Peyer's patch (tissue), 4 donors: ENCODE results near the gene TNRC6B. TPM values are rescaled to one million over a fixed set of nuclear protein-coding genes. Genes with fewer than 3 reads are reported as not detected.
A peak's percentile ranks its signal among the peaks of the same experiment; 100 is the strongest.

ENCODE experiments used
- DNase-seq, 3 donors: peaks; one replicate each; pipeline ENCODE4 v3.0.0-alpha.2; 2017 to 2019
- H3K27ac ChIP-seq, 4 donors: fragments of 200-600 bp; sonication (generic); one replicate each; pipeline ENCODE4 v1.5.1; 2016 to 2019
- H3K27me3 ChIP-seq, 2 donors: fragments of 200-600 bp; sonication (generic); one replicate each; pipeline ENCODE4 v1.5.1; 2019
- H3K36me3 ChIP-seq, 3 donors: fragments of 200-600 bp; sonication (generic); one replicate each; pipeline ENCODE4 v1.5.1; 2016 to 2019
- H3K4me1 ChIP-seq, 4 donors: fragments of 200-600 bp; sonication (generic); one replicate each; pipeline ENCODE4 v1.5.1; 2016 to 2019
- H3K4me3 ChIP-seq, 4 donors: fragments of 200-600 bp; sonication (generic); 1 replicate in 3 of 4; 2 replicates in 1 of 4; pipeline ENCODE4 v1.5.1; 2016 to 2019; ENCODE audit warnings: mild to moderate bottlenecking in 1 of 4
- H3K9me3 ChIP-seq, 4 donors: fragments of 200-600 bp; sonication (generic); one replicate each; pipeline ENCODE4 v1.5.1; 2016 to 2019; ENCODE audit warnings: mild to moderate bottlenecking in 1 of 4
- CTCF ChIP-seq, 6 experiments: fragments of 450-650 bp in 4 of 6; fragments of 200-600 bp in 2 of 6; sonication (generic) in 1 of 6; IDR thresholded peaks; one replicate each; pipeline ENCODE4 v1.5.1; 2017 to 2019; ENCODE audit warnings: antibody characterized with exemption in 6 of 6, mild to moderate bottlenecking in 3 of 6, moderate library complexity in 1 of 6
- POLR2A ChIP-seq, 2 donors: fragments of 450-650 bp; IDR thresholded peaks; one replicate each; pipeline ENCODE4 v1.5.1; 2017; ENCODE audit warnings: antibody characterized with exemption in 2 of 2, mild to moderate bottlenecking in 2 of 2, moderate library complexity in 2 of 2
- total RNA-seq, 4 donors: library from RNA; depleted of rRNA; stranded (reverse); fragments of >200 nt; gene quantifications; one replicate each; pipeline ENCODE4 v1.1.0, GENCODE V29; 2016

TNRC6B gene
- total RNA-seq, 4 donors from 2014 or later: 43.6 to 169 (median 54.0) TPM

GRCh38 chr22:40240160-40240559 lies 62.4 kb downstream of the TNRC6B start:
- DNase-seq: no peak
- Histone ChIP-seq H3K27ac (no peak overlapping the region), H3K4me3 (no peak overlapping the region), H3K4me1 (peaks cover 0 to 17% (median 8%) of the 10 kb centered on the region in 4 donors), H3K9me3 (no peaks in the 10 kb centered on the region), H3K27me3 (no peaks in the 10 kb centered on the region), H3K36me3 (no peaks in the 10 kb centered on the region)
- TF ChIP-seq POLR2A (IDR thresholded peaks at IDR 0.05) (no peak), CTCF (IDR thresholded peaks at IDR 0.05) (no peak)

GRCh38 chr22:40240686-40241085 lies 63.0 kb downstream of the TNRC6B start:
- no peak for DNase-seq
- Histone ChIP-seq H3K27ac (no peak overlapping the region), H3K27me3 (no peaks in the 10 kb centered on the region), H3K9me3 (no peaks in the 10 kb centered on the region), H3K4me1 (peaks cover 0 to 17% (median 8%) of the 10 kb centered on the region in 4 donors), H3K4me3 (no peak overlapping the region), H3K36me3 (peaks cover 0 to 2% (median 0%) of the 10 kb centered on the region in 3 donors)
- TF ChIP-seq CTCF (IDR thresholded peaks at IDR 0.05) (no peak), POLR2A (IDR thresholded peaks at IDR 0.05) (no peak)

- TF ChIP-seq POLR2A (IDR thresholded peaks at IDR 0.05) (no peak), CTCF (IDR thresholded peaks at IDR 0.05) (no peak)
- peaks cover 0 to 17% (median 8%) of the 10 kb centered on the region in 4 donors for H3K4me1 ChIP-seq
- H3K9me3 ChIP-seq: no peaks in the 10 kb centered on the region
- H3K36me3 ChIP-seq: peaks cover 0 to 8% (median 0%) of the 10 kb centered on the region in 3 donors
- H3K4me3 ChIP-seq: no peak overlapping the region
- H3K27ac ChIP-seq: no peak overlapping the region
- H3K27me3 ChIP-seq: no peaks in the 10 kb centered on the region
- no peak for DNase-seq
These were observed 63.6 kb downstream of the TNRC6B start for GRCh38 chr22:40241200-40241763.

GRCh38 chr22:40243891-40244290 lies 66.2 kb downstream of the TNRC6B start:
- Histone ChIP-seq H3K27me3 (no peaks in the 10 kb centered on the region), H3K36me3 (peaks cover 0 to 21% (median 0%) of the 10 kb centered on the region in 3 donors), H3K27ac (peak overlapping the region in 1 of 4 donors; percentile 33), H3K4me1 (peaks cover 0 to 11% (median 4%) of the 10 kb centered on the region in 4 donors), H3K9me3 (no peaks in the 10 kb centered on the region), H3K4me3 (no peak overlapping the region)
- no peak for DNase-seq
- TF ChIP-seq CTCF (IDR thresholded peaks at IDR 0.05) (no peak), POLR2A (IDR thresholded peaks at IDR 0.05) (no peak)

GRCh38 chr22:40244586-40244985 lies 66.9 kb downstream of the TNRC6B start:
- no peak overlapping the region for H3K4me3 ChIP-seq
- no peaks in the 10 kb centered on the region for H3K27me3 ChIP-seq
- peaks cover 0 to 11% (median 2%) of the 10 kb centered on the region in 4 donors for H3K4me1 ChIP-seq
- no peak for DNase-seq
- no peaks in the 10 kb centered on the region for H3K9me3 ChIP-seq
- no peak overlapping the region for H3K27ac ChIP-seq
- TF ChIP-seq POLR2A (IDR thresholded peaks at IDR 0.05): no peak
- TF ChIP-seq CTCF (IDR thresholded peaks at IDR 0.05): no peak
- H3K36me3 ChIP-seq: peaks cover 0 to 21% (median 0%) of the 10 kb centered on the region in 3 donors
